IMR-90 (cell line): ENCODE data around the gene PCYT2.

Experiments used
- CHD1 ChIP-seq: IDR thresholded peaks from 2 replicates; pipeline ENCODE4 v1.6.1; 2012; ENCODE audit warnings: low read depth, low read length, improper control_type of control experiment
- MAZ ChIP-seq: IDR thresholded peaks from 2 replicates; pipeline ENCODE4 v1.6.1; 2012; ENCODE audit warnings: low read depth, mild to moderate bottlenecking, low read length, improper control_type of control experiment, moderate library complexity, borderline replicate concordance
- POLR2A ChIP-seq: IDR thresholded peaks from 2 replicates; pipeline ENCODE4 v1.6.1; 2012; ENCODE audit warnings: mild to moderate bottlenecking, low read depth, low read length
- RCOR1 ChIP-seq: IDR thresholded peaks from 2 replicates; pipeline ENCODE4 v1.6.1; 2012; ENCODE audit warnings: mild to moderate bottlenecking, low read length, improper control_type of control experiment; ENCODE audit not compliant: insufficient replicate concordance
- RFX5 ChIP-seq: IDR thresholded peaks from 2 replicates; pipeline ENCODE4 v1.8.0; 2012; ENCODE audit warnings: low read depth, mild to moderate bottlenecking, low read length, moderate library complexity
- TF ChIP-seq, protein P1 (sequence below): conservative IDR thresholded peaks from 2 replicates; pipeline ENCODE4 v1.5.1; 2012; ENCODE audit warnings: mild to moderate bottlenecking, low read depth, low read length, improper control_type of control experiment

GRCh38 chr17:81920612-81921536 is 9.7 kb upstream of the PCYT2 start:
- TF ChIP-seq, protein P1, sequence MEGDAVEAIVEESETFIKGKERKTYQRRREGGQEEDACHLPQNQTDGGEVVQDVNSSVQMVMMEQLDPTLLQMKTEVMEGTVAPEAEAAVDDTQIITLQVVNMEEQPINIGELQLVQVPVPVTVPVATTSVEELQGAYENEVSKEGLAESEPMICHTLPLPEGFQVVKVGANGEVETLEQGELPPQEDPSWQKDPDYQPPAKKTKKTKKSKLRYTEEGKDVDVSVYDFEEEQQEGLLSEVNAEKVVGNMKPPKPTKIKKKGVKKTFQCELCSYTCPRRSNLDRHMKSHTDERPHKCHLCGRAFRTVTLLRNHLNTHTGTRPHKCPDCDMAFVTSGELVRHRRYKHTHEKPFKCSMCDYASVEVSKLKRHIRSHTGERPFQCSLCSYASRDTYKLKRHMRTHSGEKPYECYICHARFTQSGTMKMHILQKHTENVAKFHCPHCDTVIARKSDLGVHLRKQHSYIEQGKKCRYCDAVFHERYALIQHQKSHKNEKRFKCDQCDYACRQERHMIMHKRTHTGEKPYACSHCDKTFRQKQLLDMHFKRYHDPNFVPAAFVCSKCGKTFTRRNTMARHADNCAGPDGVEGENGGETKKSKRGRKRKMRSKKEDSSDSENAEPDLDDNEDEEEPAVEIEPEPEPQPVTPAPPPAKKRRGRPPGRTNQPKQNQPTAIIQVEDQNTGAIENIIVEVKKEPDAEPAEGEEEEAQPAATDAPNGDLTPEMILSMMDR = no peak
- no peak for TF ChIP-seq RFX5
- no peak for TF ChIP-seq POLR2A
- no peak for TF ChIP-seq RCOR1
- TF ChIP-seq CHD1 = no peak
- no peak for TF ChIP-seq MAZ
